Measurements from ENCODE around the gene F12. TPM values are rescaled to one million over a fixed set of nuclear protein-coding genes. Genes with fewer than 3 reads are reported as not detected.
A peak's percentile ranks its signal among the peaks of the same experiment; 100 is the strongest.

The F12 gene
- total and polyA plus RNA-seq, 2 of the 8 experiments (the other 6 are each of a cell fraction or from before 2014, with no cell fraction given) = 6.5 to 7.8 TPM

DNA sequence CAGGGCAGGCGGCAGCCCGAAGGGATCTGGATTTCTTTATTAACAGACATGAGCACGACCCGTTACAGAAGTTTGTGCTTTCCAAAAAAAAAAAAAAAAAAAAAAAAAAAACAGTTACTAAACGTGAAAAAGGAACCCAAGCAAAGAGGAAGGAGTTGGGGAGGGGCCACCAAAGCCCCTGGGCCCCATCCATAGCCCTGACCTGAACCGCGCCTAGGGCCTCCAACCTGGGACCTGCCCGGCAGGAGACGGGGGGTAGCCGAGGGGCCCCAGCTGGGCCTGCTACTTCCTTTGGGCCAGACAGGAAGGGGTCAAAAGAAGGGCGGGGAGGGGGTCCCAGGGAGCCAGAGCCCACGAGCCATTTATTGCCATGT lies 47.2 kb upstream of the F12 start:
- Histone ChIP-seq H3K4me1 (replicated peaks in 1 of 4; ENCODE audit: control insufficient read depth in 3 of 4, insufficient read depth in 4 of 4, low read length in 3 of 4) (peaks cover 0 to 20% (median 10%) of the 10 kb centered on the region in 4 experiments; a peak in 6 of 7 replicates), H3K27me3 (replicated peaks in 1 of 4; ENCODE audit: control insufficient read depth in 3 of 4, extremely low read depth in 1 of 4, insufficient read depth in 3 of 4, low read length in 3 of 4) (peaks cover 0 to 9% (median 6%) of the 10 kb centered on the region in 4 experiments; a peak in 2 of 7 replicates), H2BK5ac (ENCODE audit: low read depth, low read length) (no peak overlapping the region; the same call in 1 of the 2 replicates), H3K36me3 (ENCODE audit: control insufficient read depth in 2 of 4, insufficient read depth in 4 of 4, low read length in 3 of 4) (peaks cover 19 to 42% (median 36%) of the 10 kb centered on the region in 4 experiments), H2BK12ac (ENCODE audit: low read depth, low read length) (no peak overlapping the region), H3K23me2 (ENCODE audit: low read depth, low read length) (peaks cover 15% of the 10 kb centered on the region; the same call in 1 of the 2 replicates), H4K8ac (ENCODE audit: extremely low read depth, insufficient read depth, low read length) (no peak overlapping the region), H2AFZ (ENCODE audit: low read length) (no peak overlapping the region), H4K5ac (ENCODE audit: insufficient read length, low read depth, low read length) (no peak overlapping the region), H3K9me3 (ENCODE audit: insufficient read depth in 2 of 2, low read depth in 1 of 2, low read length in 1 of 2) (no peaks in the 10 kb centered on the region), H3K23ac (ENCODE audit: insufficient read length) (no peak overlapping the region), H2AK5ac (ENCODE audit: low read depth, low read length) (no peak overlapping the region), H4K20me1 (replicated peaks in 1 of 2; ENCODE audit: control insufficient read depth in 1 of 2, insufficient read depth in 2 of 2, low read length in 2 of 2) (peaks cover 29 to 35% of the 10 kb centered on the region in 2 experiments), H3K79me2 (ENCODE audit: control insufficient read depth in 1 of 2, insufficient read depth in 2 of 2, low read length in 2 of 2) (no peaks in the 10 kb centered on the region), H2BK120ac (replicated peaks; ENCODE audit: low read depth, low read length) (no peak overlapping the region), H3K56ac (replicated peaks; ENCODE audit: insufficient read length, low read depth, low read length) (no peak overlapping the region), H2BK15ac (ENCODE audit: low read length) (no peak overlapping the region), H3K4me2 (ENCODE audit: insufficient read depth in 1 of 2, low read depth in 2 of 2, low read length in 2 of 2) (peak overlapping the region in 1 of 2 experiments; percentile 64; a peak in 1 of 4 replicates), H3K14ac (ENCODE audit: insufficient read length) (no peak overlapping the region), H2BK20ac (ENCODE audit: low read length) (no peak overlapping the region), H4K91ac (replicated peaks; ENCODE audit: insufficient read length, low read length) (no peak overlapping the region), H3K27ac (ENCODE audit: low read depth, low read length) (no peak overlapping the region), H3K4ac (replicated peaks; ENCODE audit: insufficient read length, low read depth, low read length) (no peak overlapping the region), H3K18ac (ENCODE audit: extremely low read depth, low read length) (no peak overlapping the region), H3K4me3 (ENCODE audit: extremely low read depth in 1 of 4, insufficient read depth in 2 of 4, low read depth in 3 of 4, low read length in 4 of 4) (peak overlapping the region in 1 of 4 experiments; percentile 17; a peak in 1 of 8 replicates), H3K9ac (replicated peaks in 1 of 4; ENCODE audit: extremely low read depth in 1 of 4, low read depth in 3 of 4, low read length in 3 of 4) (no peak overlapping the region), H3K79me1 (ENCODE audit: low read depth, low read length) (no peaks in the 10 kb centered on the region)
- TF ChIP-seq CBX8 (IDR thresholded peaks at IDR 0.05; ENCODE audit: borderline replicate concordance, low read depth, low read length) = no peak
- no peak for TF ChIP-seq NRF1 (IDR thresholded peaks at IDR 0.05; ENCODE audit: low read depth, low read length)
- no peak for TF ChIP-seq RAD21 (IDR thresholded peaks at IDR 0.05 in 1 of 2, conservative IDR thresholded peaks at IDR 0.05 in 1 of 2; ENCODE audit: low read depth in 2 of 2, low read length in 2 of 2)
- no peak for TF ChIP-seq FOSL1 (IDR thresholded peaks at IDR 0.05; ENCODE audit: insufficient read depth, low read depth, low read length)
- TF ChIP-seq POLR2A (IDR thresholded peaks at IDR 0.05; ENCODE audit: control extremely low read depth in 1 of 2, low read depth in 2 of 2, low read length in 2 of 2) = no peak
- no peak for TF ChIP-seq BCL11A (IDR thresholded peaks at IDR 0.05; ENCODE audit: low read depth in 2 of 2, low read length in 2 of 2)
- no peak for TF ChIP-seq CTBP2 (IDR thresholded peaks at IDR 0.05; ENCODE audit: borderline replicate concordance, insufficient read depth, insufficient read length, low read length)
- no peak for TF ChIP-seq HDAC2 (IDR thresholded peaks at IDR 0.05; ENCODE audit: borderline replicate concordance in 1 of 2, low read depth in 2 of 2, low read length in 2 of 2)
- TF ChIP-seq TCF12 (IDR thresholded peaks at IDR 0.05; ENCODE audit: low read depth, low read length) = no peak
- no peak for TF ChIP-seq SIX5 (IDR thresholded peaks at IDR 0.05; ENCODE audit: low read depth, low read length)
- no peak for TF ChIP-seq JUN (IDR thresholded peaks at IDR 0.05; ENCODE audit: low read depth, low read length)
- no peak for TF ChIP-seq POLR2AphosphoS5 (IDR thresholded peaks at IDR 0.05; ENCODE audit: low read depth, low read length)
- no peak for TF ChIP-seq ASH2L (IDR thresholded peaks at IDR 0.05; ENCODE audit: low read length)
- ChIA-PET CTCF (ENCODE audit: partially characterized antibody) (interaction anchor here (1.0 to 23.6 kb wide), 23 partner anchors 9 to 697 kb away, joined by 3 to 430 read pairs (median 6); partner anchors contain the start of genes DBN1, F12, GRK6 and PFN3), POLR2A (ENCODE audit: partially characterized antibody) (interaction anchor here (1.3 to 67.5 kb wide), 7 partner anchors 13 to 105 kb away, joined by 3 to 3349 read pairs (median 10); partner anchors contain the start of genes DBN1, DOK3, LMAN2 and PDLIM7)
- DNase-seq (ENCODE audit: low read depth in 1 of 2, low spot score in 2 of 2) (no peak), FAIRE-seq (peak; percentile 42)
- WGBS, 2 experiments (ENCODE audit: extremely low coverage in 1 of 2, insufficient coverage in 1 of 2, insufficient read length in 1 of 2, insufficient replicate concordance in 2 of 2, low coverage in 1 of 2, low lambda C conversion rate in 2 of 2, missing lambda C conversion rate in 1 of 2) = 57% methylated on average over 12 of the region's 12 CpGs; no CpG with 5 or more reads in 1 of the 2 experiments
